GM18498 (cell line): ENCODE data around the gene ILF2.
"Not testable (repeated sequence)": the region's sequence is repeated elsewhere in the genome, so short reads cannot be mapped to it uniquely, and the experiment has no call there.

Experiments used
- ATAC-seq: cut with Tn5 transposase; IDR thresholded peaks from one replicate; pipeline ENCODE4 v1.9.1; 2021; ENCODE audit warnings: mild to moderate bottlenecking, moderate library complexity; ENCODE audit not compliant: unreplicated experiment

The ILF2 gene

GRCh38 chr1:153649863-153650235, 20.9 kb downstream of the ILF2 start:
- ATAC-seq, result no peak

GRCh38 chr1:153649137-153649862, 21.5 kb downstream of the ILF2 start:
- no peak for ATAC-seq

- no peak for ATAC-seq
These were observed 22.7 kb downstream of the ILF2 start for GRCh38 chr1:153648000-153648643.

- no peak for ATAC-seq
These were observed 23.5 kb downstream of the ILF2 start for GRCh38 chr1:153647346-153647714.

DNA sequence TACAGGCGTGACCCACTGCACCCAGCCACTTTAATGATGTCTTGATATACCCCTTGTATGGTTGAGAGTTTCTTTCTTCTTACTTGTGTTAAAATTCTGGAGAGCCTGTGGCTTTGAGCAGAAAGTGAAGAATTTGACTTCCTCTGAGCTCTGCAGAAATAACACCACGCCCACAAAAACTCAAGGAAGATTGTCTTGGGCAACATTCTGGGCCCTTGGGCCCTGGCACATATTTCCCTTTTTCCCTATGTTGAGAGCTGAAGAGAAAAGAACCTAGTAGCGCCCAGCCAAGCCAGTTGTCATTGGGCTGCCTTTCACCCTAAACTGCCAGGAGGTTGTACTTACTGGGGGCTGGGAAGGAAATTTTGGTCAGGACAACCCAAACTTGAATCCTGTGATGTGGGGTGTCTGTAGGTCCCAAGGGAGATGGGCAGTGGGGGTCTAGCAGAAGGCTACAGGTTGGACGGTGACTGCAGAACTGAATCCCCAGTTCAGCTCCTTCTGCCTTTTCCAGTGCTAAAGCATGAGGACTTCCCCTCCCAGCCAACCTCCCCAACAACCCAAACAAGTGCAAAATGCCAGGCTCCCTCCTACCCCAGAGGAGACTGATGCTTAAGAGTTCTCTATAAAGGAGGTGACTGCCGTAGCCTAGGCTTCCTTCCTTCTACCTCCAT, 24.0 kb downstream of the ILF2 start:
- ATAC-seq, result no peak

DNA sequence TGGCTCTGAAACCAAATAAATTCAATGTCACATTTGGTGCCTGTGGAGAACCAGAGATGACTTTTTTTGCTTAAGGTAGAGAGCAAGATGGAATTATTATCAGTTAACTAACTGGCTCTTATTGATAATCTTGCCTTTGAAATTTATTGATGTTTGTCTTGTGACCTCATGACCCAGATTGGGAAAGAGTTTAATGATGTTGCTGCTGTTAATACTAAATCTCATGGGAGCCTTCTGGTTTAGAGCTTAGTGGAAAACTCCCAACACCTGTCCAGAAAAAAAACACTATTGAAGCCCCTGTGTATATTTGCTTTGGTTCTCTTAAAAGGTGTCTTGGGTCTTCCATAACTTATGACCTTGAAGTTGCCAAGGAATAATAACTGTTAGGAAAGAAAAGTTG, 27.0 kb downstream of the ILF2 start:
- ATAC-seq, result no peak

- no peak for ATAC-seq
These were observed 27.7 kb downstream of the ILF2 start for GRCh38 chr1:153643100-153643499.

- ATAC-seq, result no peak
These were observed 28.6 kb downstream of the ILF2 start for GRCh38 chr1:153642161-153642560.

DNA sequence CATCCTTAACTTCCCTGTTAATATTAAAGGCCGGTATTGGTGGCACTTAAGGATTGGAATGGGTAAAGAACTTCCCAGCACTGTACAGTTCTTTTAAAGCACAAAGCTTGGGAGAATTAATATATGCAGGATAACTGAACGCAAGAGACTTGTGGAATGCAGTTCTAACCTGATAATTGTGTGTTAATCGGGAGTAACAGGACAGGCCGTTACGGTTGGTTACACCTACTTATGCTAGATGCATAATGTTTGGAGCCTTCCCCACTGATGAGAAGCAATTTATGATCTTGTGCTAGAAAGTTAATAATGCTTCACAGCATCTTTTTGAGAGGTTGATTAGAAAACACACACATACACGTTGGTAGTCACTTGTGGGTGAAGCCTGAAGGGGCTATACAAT, 29.9 kb downstream of the ILF2 start:
- no peak for ATAC-seq

GRCh38 chr1:153640213-153640612, 30.6 kb downstream of the ILF2 start:
- not testable (repeated sequence) for ATAC-seq

DNA sequence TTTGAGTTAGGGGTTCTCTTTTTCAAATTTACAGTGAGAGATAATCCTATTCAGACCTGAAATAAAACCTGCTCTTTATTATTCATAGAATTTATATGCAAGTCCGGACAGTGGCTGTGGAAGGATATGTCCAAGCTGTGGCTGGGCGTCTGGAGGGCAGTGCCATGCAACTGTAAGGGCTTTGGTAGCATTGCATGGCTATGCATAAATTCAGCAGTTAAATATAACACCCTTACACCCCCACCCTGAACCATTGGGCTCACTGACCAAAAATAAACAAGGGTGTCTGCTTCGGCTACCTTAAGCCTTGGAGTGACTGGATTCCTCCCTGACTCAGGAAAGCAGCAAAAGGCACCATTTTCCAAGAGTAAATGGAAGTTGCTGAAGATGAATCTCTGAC, 31.5 kb downstream of the ILF2 start:
- ATAC-seq, result no peak

DNA sequence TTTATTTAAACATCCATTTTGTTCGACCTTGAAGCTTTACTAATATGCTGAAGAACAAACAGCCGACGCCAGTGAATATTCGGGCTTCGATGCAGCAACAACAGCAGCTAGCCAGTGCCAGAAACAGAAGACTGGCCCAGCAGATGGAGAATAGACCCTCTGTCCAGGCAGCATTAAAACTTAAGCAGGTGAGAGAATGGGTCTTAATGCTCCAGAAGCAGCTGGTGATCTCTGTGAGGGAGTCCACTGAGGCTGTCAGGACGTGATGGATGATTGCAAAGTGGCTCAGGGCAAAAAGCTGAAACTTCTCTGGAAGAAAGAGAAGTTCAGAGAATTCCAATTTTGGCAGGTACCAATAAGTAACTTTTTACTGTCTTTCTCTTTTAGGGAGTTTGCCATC, 32.5 kb downstream of the ILF2 start:
- no peak for ATAC-seq

DNA sequence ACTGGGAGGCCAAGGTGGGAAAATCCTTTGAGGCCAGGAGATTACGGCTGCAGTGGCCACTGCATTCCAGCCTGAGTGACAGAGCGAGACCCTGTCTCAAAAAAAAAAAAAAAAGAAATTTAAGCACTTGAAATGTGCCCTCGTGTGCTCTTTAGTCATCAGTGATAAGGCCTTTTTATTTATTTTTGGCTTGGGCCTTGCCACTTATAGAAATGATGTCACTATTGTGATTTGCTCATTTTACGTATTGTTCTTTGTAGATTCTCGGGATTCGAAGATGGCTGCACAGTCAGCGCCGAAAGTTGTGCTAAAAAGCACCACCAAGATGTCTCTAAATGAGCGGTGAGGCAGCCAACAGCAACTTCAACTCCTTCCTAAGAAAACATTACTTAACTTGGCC, 34.5 kb downstream of the ILF2 start:
- no peak for ATAC-seq

- no peak for ATAC-seq
These were observed 34.9 kb downstream of the ILF2 start for GRCh38 chr1:153635872-153636271.

- ATAC-seq, result peak; percentile 85
These were observed 36.8 kb downstream of the ILF2 start, which contains the start of gene CHTOP for GRCh38 chr1:153633754-153634665. Gene CHTOP, plus strand, starts transcription at chr1:153634066. Its CDS starts 2,523 bp downstream, at chr1:153636589.

- no peak for ATAC-seq
These were observed 37.5 kb downstream of the ILF2 start for GRCh38 chr1:153633161-153633753.

DNA sequence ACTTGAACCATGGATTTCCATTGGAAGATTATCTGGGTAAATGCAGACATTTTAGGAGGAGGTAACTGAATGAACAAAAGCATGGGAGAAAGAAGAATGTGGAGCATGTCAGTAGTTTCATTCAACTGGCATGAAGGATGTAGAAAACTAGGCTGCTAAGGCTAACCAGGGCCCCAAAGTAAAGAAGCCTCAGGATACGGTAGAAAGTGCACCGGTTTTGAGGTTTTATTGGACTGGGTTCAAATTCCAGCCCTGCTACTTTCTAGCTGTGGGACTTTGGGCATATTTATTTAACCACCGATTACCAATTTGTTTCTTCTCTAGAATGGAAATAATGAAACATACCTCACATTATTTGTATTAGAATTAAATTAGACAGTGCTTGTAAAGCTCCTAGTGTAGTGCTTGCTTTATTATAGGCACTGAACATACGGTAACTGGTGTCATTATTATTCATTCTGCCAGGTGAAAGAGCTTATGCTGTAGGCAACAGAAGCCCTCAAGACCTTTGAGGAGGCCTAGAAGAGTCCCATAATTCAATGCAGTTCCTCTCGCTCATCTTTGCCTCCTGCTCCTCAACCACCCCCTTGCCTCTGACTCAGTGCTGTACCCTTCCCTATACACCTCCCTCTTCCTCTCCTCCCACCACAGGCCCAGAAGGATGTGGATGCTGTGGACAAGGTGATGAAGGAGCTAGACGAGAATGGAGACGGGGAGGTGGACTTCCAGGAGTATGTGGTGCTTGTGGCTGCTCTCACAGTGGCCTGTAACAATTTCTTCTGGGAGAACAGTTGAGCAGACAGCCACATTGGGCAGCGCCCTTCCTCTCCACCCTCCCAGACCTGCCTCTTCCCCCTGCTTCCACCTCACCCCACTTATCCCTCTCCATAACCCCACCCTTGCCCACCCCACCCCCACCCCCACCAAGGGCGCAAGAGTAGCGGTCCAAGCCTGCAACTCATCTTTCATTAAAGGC, 39.5 kb downstream of the ILF2 start:
- ATAC-seq, result no peak

DNA sequence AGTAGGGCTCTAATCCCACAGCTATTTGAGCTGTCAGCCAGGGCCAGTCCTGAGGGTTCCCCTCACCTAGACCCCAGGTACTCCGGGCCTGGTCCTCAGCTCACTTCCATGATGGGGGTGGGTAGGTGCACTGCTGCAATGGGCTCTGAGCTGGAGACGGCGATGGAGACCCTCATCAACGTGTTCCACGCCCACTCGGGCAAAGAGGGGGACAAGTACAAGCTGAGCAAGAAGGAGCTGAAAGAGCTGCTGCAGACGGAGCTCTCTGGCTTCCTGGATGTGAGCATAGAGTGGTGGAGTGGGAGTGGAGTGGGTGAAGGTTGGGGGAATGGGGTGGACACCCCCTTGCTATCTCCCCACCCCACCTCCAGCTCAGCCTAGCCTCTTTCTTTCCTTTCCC, 40.4 kb downstream of the ILF2 start:
- ATAC-seq, result no peak

DNA sequence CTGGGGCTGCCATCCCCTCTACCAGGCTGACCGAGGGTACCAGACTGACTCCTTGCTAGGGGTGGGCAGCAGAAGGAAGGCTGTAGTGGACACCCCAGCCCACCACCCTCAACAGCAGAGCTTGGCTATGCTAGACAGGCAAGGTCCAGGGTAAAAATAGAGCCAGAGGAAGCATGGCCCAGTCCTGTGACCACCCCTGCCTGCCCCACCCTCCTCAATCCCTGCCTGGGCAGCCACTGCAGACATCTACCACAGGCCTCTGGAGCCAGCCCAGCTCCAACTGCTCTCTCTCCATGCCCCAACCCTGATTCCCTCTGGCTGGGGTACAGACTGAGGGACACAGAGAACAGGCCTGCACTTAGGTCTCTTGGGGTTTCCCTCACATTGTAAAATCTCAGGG, 40.8 kb downstream of the ILF2 start:
- ATAC-seq, result no peak

DNA sequence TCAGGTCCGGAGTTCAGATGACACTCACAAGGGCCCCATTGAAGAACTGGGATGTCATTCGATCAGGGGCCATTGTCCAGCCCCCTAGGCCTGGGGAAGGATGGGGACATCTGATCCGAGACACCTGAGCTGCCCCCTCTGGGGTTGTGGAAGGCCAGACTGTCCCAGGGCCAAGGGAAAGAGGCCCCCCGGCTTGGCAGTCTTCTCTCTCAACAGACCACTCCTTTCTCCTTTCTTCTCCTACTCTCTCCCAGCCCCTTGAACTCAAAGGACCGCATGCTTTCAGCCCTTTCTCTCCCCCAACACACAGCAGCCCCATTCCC, 41.5 kb downstream of the ILF2 start:
- ATAC-seq, result no peak
